22Rv1 (cell line): Measurements from ENCODE around the gene EXD3.

Source experiments
- H3K27ac ChIP-seq: fragments of 450-650 bp; 2 replicates; pipeline ENCODE4 v1.5.1; 2017
- ZFX ChIP-seq: fragments of 450-650 bp; IDR thresholded peaks from 2 replicates; pipeline ENCODE4 v1.6.1; 2017; ENCODE audit warnings: antibody characterized with exemption, borderline replicate concordance
- TF ChIP-seq, protein P1 (sequence below): fragments of 450-650 bp; IDR thresholded peaks from 2 replicates; pipeline ENCODE4 v1.5.1; 2017; ENCODE audit warnings: mild to moderate bottlenecking

Gene EXD3

DNA sequence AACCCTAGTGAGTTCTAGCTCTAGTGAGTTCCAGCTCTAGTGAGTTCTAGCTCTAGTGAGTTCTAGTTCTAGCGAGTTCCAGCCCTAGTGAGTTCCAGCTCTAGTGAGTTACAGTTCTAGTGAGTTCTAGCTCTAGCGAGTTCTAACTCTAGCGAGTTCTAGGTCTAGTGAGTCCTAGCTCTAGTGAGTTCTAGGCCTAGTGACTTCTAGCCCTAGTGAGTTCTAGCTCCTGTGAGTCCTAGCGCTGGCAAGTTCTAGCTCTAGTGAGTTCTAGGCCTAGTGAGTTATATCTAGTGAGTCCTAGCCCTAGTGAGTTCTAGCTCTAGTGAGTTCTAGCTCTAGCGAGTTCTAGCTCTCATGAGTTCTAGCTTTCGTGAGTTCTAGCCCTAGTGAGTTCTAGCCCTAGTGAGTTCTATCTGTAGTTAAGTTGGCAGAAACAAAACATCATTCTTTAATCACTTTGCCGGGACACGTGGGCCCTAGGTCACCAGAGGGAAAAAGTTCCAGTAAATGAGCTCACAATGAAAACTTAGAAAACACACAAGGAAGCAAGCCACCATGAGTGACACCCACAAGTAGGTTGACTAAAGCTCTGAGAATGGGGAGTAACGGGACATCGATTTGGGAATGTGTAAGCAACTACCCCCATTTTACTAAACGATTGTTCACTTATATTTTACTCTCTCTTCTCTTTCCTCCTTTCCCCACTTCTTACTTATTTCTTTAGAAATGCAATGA, 47.5 kb downstream of the EXD3 start:
- TF ChIP-seq, protein P1, sequence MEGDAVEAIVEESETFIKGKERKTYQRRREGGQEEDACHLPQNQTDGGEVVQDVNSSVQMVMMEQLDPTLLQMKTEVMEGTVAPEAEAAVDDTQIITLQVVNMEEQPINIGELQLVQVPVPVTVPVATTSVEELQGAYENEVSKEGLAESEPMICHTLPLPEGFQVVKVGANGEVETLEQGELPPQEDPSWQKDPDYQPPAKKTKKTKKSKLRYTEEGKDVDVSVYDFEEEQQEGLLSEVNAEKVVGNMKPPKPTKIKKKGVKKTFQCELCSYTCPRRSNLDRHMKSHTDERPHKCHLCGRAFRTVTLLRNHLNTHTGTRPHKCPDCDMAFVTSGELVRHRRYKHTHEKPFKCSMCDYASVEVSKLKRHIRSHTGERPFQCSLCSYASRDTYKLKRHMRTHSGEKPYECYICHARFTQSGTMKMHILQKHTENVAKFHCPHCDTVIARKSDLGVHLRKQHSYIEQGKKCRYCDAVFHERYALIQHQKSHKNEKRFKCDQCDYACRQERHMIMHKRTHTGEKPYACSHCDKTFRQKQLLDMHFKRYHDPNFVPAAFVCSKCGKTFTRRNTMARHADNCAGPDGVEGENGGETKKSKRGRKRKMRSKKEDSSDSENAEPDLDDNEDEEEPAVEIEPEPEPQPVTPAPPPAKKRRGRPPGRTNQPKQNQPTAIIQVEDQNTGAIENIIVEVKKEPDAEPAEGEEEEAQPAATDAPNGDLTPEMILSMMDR, result no peak
- no peak for TF ChIP-seq ZFX
- no peak overlapping the region for H3K27ac ChIP-seq

DNA sequence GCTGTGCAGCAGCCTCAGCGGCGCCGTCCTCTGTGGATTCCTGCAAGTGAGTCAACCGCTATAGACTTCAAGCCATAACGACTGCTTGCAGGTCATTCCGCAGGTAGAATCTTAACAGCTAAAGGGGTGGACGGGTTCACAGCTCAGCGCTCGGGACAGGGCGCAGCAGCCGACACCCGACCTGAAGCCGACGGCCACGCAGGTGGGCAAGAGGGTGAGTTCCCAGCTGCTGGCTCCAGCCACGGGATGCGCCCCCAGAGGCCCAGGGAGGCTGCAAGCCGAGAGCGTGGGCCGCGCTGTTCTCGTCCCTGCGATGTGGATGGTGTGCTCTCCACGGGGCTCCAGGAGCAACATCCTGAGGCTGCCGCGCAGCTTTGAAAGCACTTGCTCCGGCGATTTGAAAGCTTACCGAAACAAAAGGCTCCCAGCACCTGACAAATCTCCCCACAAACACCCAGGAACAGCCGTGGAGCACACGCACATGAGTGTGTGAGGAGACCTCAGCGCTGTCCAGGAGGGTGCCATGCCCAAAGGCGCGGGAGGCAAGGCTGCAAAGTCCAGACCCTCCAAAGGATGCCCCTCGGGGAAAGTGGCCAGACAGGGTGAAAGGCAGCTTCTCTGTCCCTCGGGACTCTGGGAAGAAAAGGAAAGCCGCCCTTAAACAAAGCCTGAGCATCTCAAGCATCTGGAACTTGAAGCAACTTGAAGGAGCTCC, 48.7 kb downstream of the EXD3 start:
- TF ChIP-seq ZFX, result no peak
- TF ChIP-seq, protein P1, result no peak
- no peak overlapping the region for H3K27ac ChIP-seq

DNA sequence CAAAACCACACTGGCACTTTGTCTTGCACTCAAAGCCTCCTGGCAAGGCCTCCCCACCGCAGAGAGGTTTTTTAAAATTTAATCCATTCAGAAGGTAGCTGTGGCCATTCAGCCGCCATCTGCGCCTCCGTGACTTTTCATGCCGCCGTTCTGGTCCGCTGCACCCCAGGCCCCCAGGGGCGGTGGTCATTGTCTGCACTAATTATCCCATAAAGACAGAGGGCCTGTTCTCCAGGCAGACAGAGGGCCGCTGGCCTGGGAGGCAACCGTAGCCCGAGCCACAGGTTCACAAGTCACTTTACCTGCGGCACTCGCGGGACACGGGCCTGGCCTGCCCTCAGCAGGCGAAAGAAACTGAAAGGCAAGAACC, 49.4 kb downstream of the EXD3 start:
- H3K27ac ChIP-seq, result no peak overlapping the region
- TF ChIP-seq ZFX, result no peak
- TF ChIP-seq, protein P1, result no peak

DNA sequence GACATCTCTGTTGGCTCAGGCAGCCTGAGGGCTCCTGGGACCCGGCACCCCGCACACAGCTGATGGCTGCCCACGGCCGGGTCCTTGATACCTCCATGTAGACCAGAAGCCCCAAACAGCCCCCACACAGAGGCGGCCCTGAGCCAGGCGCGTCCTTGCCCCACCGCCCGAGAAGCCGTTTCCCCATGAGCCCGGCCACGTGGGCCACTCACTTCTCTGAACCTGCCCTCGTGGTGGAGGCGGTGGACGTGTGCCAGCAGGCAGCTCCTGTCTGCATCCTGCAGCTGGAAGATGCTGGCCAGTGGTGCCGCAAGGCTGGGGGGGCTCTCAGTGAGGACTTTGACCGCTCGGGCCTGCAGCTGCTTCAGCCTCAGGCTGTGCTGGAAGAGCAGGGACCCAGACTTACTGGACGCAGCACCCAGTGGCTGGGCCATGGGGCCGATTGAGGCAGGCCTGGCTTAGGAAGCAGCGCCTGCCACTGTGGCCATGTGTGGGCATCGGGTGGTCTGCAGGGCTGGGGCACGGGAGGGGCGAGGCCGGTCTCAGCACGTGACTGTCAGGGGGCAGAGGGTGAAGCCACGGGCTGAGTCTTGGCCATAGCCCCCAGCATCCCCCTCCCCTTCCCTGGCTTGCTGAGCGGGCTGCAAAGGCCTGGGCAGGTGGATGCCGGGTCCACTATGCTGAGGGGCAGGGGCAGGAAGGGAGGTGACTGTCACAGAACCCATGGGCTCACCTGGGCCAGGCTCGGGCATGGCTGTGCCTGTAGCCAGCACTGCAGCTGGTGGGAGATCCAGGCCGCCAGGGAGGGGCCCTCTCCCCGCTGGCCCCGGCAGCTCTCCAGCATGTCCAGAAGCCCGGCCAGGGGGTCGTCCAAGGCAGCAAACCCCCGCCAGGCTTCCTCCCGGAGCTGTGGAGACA, 50.0 kb downstream of the EXD3 start:
- no peak for TF ChIP-seq ZFX
- TF ChIP-seq, protein P1, result no peak
- no peak overlapping the region for H3K27ac ChIP-seq

DNA sequence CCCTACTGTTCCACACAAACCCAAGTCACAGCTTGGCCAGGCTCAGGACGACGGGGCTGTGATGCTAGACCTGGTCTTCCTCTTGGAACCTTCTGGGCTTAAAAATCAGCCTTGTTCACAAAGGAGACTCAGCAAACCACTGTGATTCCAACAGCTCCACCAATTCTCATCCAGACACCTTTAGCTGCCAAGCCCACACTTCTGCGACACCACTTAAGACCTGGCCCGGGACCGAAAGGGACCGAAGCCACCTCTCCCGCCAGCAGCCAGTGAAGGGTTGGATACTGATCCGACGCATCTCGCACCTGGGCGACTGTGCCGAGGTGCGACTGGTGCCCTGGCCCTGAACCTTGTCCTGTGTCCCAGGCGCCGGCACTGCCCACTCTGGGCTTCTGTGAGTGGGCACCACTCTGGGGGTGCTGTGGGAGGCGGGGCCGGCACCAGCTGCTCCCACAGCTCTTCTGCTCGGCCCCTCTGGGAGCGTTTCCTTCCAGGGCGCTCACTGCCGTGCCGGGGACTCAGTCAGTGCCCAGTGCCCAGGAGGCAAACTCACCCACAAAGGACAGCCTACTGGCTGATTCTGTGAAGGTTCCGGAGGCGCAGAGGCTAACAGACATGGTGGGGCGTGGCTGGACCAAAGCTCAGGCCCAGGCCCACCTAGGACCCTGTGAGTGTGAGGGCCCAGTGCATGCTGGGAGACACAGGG, 50.9 kb downstream of the EXD3 start:
- H3K27ac ChIP-seq, result no peak overlapping the region
- no peak for TF ChIP-seq ZFX
- TF ChIP-seq, protein P1, result no peak

DNA sequence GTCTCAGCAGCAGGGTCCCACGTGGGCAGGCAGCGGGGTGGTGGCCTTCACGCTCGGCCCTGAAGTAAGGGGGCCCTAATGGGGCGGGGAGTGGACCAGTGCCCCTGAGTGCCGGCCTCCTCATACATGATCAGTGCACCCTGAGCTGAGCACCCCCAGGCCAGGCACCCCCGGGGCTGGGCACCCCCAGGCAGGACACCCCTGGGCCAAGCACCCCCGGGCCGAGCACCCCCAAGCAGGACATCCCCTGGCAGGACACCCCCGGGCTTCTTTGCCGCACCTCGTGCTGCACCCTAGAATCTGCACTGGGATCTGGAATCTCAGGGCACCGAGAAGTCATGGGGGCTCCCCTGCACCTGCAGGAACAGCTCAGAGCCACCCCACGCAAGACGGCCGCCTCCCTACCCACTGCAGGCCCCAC, 51.4 kb downstream of the EXD3 start:
- TF ChIP-seq, protein P1, result no peak
- TF ChIP-seq ZFX, result no peak
- no peak overlapping the region for H3K27ac ChIP-seq
